ENCODE results near the gene SLC49A4.

Gene SLC49A4

DNA sequence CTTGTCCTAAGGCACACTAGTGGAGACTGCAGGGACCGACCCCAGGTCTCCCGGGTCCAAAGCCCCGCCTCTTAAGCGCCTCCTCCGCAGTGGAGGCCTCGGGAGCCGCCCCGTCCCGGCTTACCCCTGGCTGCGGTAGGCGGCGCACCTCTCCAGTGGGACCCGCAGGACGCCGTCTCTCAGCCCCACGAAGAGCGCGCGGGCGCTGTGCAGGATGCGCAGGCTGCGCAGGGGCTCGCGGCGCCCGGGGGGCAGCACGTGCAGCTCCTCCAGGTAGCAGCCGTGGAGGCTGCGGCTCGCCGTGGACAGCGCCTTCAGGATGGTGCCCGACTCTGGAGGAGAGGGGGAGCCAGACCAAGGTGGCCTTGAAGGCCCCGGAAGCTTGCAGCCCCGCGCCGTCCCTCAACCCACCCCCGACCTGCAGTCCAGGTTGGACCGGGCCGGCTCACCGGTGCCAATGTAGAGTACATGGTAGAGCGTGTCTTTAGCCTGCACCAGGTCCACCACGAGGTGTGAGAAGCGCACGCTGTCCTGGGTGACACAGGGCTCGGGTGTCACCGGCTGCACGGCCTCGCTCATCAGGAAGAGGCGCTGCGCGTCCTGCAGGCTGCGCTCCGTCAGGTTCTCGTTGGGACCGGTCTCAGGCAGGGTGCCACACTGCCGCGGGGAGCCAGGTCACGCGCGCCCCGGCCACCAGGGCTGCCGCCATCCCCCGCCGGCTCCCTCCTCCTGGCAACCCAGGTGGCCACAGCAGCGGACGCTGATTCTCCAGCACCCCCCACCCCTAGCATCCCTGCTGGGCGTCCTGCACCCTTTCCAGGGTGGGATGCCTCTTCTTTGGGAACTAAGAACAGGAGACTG, 127.2 kb downstream of the SLC49A4 start:
- H3K4me3 ChIP-seq (ENCODE audit: low read depth, low read length), result no peak overlapping the region
- in situ Hi-C loops (cut with HindIII; ENCODE audit: low sequenced_read_pairs), result no loop called here
- TF ChIP-seq CTCF (IDR thresholded peaks at IDR 0.05; ENCODE audit: low read depth, low read length), result no peak
- DNase-seq (ENCODE audit: low read depth, low spot score), result no peak

GRCh38 chr3:122923611-122924010, 128.7 kb downstream of the SLC49A4 start:
- in situ Hi-C loops (cut with HindIII; ENCODE audit: low sequenced_read_pairs), result no loop called here
- H3K4me3 ChIP-seq (ENCODE audit: low read depth, low read length), result no peak overlapping the region
- no peak for DNase-seq (ENCODE audit: low read depth, low spot score)
- TF ChIP-seq CTCF (IDR thresholded peaks at IDR 0.05; ENCODE audit: low read depth, low read length), result no peak

DNA sequence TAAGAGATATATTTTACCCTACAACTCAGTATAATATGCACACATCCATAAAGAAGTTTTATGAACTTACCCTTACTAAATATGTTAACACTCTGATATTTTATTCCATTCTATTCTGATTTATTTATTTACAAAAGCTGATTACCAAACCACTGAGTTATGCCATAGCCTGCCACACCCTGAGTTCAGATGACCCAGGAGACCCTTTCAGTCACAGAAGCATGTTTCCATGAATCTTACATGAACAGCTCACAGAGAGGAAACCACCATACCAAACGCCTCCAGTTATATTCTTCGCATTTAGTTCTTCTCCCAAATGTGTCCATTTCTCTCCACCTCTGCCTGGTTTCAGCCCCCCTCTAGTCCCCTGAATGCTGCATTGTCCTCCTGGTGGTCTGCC, 129.2 kb downstream of the SLC49A4 start:
- no peak overlapping the region for H3K4me3 ChIP-seq (ENCODE audit: low read depth, low read length)
- in situ Hi-C loops (cut with HindIII; ENCODE audit: low sequenced_read_pairs), result no loop called here
- DNase-seq (ENCODE audit: low read depth, low spot score), result no peak
- TF ChIP-seq CTCF (IDR thresholded peaks at IDR 0.05; ENCODE audit: low read depth, low read length), result no peak

GRCh38 chr3:122925756-122926155, 130.9 kb downstream of the SLC49A4 start:
- DNase-seq (ENCODE audit: low read depth, low spot score), result no peak
- TF ChIP-seq CTCF (IDR thresholded peaks at IDR 0.05; ENCODE audit: low read depth, low read length), result no peak
- no peak overlapping the region for H3K4me3 ChIP-seq (ENCODE audit: low read depth, low read length)
- in situ Hi-C loops (cut with HindIII; ENCODE audit: low sequenced_read_pairs), result no loop called here

DNA sequence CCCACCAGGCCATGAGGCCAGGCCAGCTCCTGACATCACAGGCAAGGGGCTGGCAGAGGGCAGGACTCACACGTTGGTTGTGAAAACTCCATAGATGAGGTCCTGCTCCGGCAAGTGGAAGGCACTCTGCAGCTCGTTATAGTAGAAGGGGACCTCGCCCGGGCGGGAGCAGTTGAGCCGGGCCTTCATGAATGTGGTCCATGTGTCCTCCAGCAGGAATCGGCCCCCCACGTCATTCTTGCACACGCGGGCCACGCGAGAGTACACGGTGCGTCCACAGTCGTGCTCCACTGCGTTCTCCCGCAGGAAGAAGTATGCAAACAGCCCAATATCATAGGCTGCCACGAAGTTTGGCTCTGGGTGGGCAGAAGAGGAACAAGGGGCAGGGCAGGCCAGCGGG, 131.5 kb downstream of the SLC49A4 start:
- no peak for TF ChIP-seq CTCF (IDR thresholded peaks at IDR 0.05; ENCODE audit: low read depth, low read length)
- in situ Hi-C loops (cut with HindIII; ENCODE audit: low sequenced_read_pairs), result no loop called here
- no peak overlapping the region for H3K4me3 ChIP-seq (ENCODE audit: low read depth, low read length)
- no peak for DNase-seq (ENCODE audit: low read depth, low spot score)

- DNase-seq (ENCODE audit: low read depth, low spot score), result no peak
- no peak overlapping the region for H3K4me3 ChIP-seq (ENCODE audit: low read depth, low read length)
- in situ Hi-C loops (cut with HindIII; ENCODE audit: low sequenced_read_pairs), result no loop called here
- no peak for TF ChIP-seq CTCF (IDR thresholded peaks at IDR 0.05; ENCODE audit: low read depth, low read length)
These were observed 131.9 kb downstream of the SLC49A4 start for GRCh38 chr3:122926811-122927210.
